Keratinocyte (primary cell): ENCODE measurements around the gene NEUROD2. TPM values are rescaled to one million over a fixed set of nuclear protein-coding genes. Genes with fewer than 3 reads are reported as not detected.

Experiments used
- DNase-seq: peaks from one replicate; pipeline ENCODE4 v3.0.0-alpha.2; 2011; ENCODE audit warnings: low read depth, missing footprints, low spot score
- FAIRE-seq: peaks from 2 replicates; lab custom pipeline; 2011; peaks lifted over from hg19 to GRCh38; lab: Jason Lieb, UNC
- H2AFZ ChIP-seq: 2 replicates; pipeline ENCODE4 v1.6.0; 2012; ENCODE audit warnings: low read length, control low read depth, inconsistent platforms; ENCODE audit not compliant: control insufficient read depth
- H3K27ac ChIP-seq: 2 replicates; pipeline ENCODE4 v1.5.1; 2011; ENCODE audit warnings: low read length; ENCODE audit not compliant: control insufficient read depth, insufficient read depth
- H3K27me3 ChIP-seq: 3 replicates; pipeline ENCODE4 v1.6.0; 2011; ENCODE audit warnings: low read length; ENCODE audit not compliant: control insufficient read depth, insufficient read depth; ENCODE audit errors: extremely low read depth
- H3K36me3 ChIP-seq, 2 experiments: 2 replicates in 1 of 2; 3 replicates in 1 of 2; pipeline ENCODE4 v1.5.1; 2011; ENCODE audit warnings: low read length in 2 of 2, mild to moderate bottlenecking in 1 of 2; ENCODE audit not compliant: control insufficient read depth in 2 of 2, insufficient read depth in 2 of 2; ENCODE audit errors: extremely low read depth in 1 of 2
- H3K4me1 ChIP-seq: 3 replicates; pipeline ENCODE4 v1.5.1; 2011; ENCODE audit warnings: low read length; ENCODE audit not compliant: control insufficient read depth, insufficient read depth; ENCODE audit errors: extremely low read depth
- H3K4me2 ChIP-seq: 3 replicates; pipeline ENCODE4 v1.6.0; 2011; ENCODE audit warnings: low read depth, low read length; ENCODE audit not compliant: control insufficient read depth, insufficient read depth; ENCODE audit errors: extremely low read depth
- H3K4me3 ChIP-seq, 3 experiments: fragments of 200-600 bp in 1 of 3; sonication (generic) in 1 of 3; 2 replicates in 2 of 3; 3 replicates in 1 of 3; pipeline ENCODE4 v1.5.1; 2011 to 2016; ENCODE audit warnings: low read length in 3 of 3, mild to moderate bottlenecking in 3 of 3, control low read depth in 2 of 3, inconsistent platforms in 1 of 3, low read depth in 1 of 3, mixed read lengths in 1 of 3, mixed run types in 1 of 3, moderate library complexity in 1 of 3; ENCODE audit not compliant: control insufficient read depth in 2 of 3, insufficient read depth in 2 of 3; ENCODE audit errors: extremely low read depth in 1 of 3
- H3K79me2 ChIP-seq: 2 replicates; pipeline ENCODE4 v1.6.0; 2012; ENCODE audit warnings: low read length; ENCODE audit not compliant: control insufficient read depth, insufficient read depth
- H3K9ac ChIP-seq: 3 replicates; pipeline ENCODE4 v1.6.0; 2011; ENCODE audit warnings: low read length; ENCODE audit not compliant: control insufficient read depth, insufficient read depth; ENCODE audit errors: extremely low read depth
- H3K9me1 ChIP-seq: 3 replicates; pipeline ENCODE4 v1.6.0; 2011; ENCODE audit warnings: low read length; ENCODE audit not compliant: control insufficient read depth, insufficient read depth; ENCODE audit errors: extremely low read depth
- H3K9me3 ChIP-seq: 2 replicates; pipeline ENCODE4 v1.5.1; 2012; ENCODE audit warnings: low read depth, low read length; ENCODE audit not compliant: control insufficient read depth
- H4K20me1 ChIP-seq: 3 replicates; pipeline ENCODE4 v1.6.0; 2011; ENCODE audit warnings: low read length; ENCODE audit not compliant: control insufficient read depth, insufficient read depth; ENCODE audit errors: extremely low read depth
- EZH2 ChIP-seq: IDR thresholded peaks from one replicate; pipeline ENCODE4 v1.6.1; 2012; ENCODE audit warnings: inconsistent platforms, mild to moderate bottlenecking, low read length, moderate library complexity
- dilution Hi-C: fragments of 300-500 bp; cut with MboI; formaldehyde crosslinking; loops from one replicate; pipeline ENCODE4 v1.7.0; 2020; ENCODE audit warnings: low sequenced_read_pairs; ENCODE audit not compliant: extremely low pct_ligation_motif_present
- polyA plus RNA-seq, 5 experiments: library from polyadenylated mRNA; depleted of rRNA in 3 of 5; stranded (reverse) in 3 of 5; stranded (forward) in 1 of 5; unstranded in 1 of 5; fragments of >200 nt; gene quantifications; 1 replicate in 1 of 5; 2 replicates in 3 of 5; 3 replicates in 1 of 5; pipeline versions ENCODE4 v1.2.1 to v1.2.3, GENCODE V29; 2011 to 2012; ENCODE audit warnings: missing spikeins in 2 of 5, low read depth in 1 of 5, low replicate concordance in 1 of 5
- TF ChIP-seq, protein P1 (sequence below), 3 experiments: IDR thresholded peaks in 1 of 3; conservative IDR thresholded peaks in 1 of 3; optimal IDR thresholded peaks in 1 of 3; 2 replicates in 2 of 3; 3 replicates in 1 of 3; pipeline versions ENCODE3 to v1.5.1; 2011; ENCODE audit warnings: low read length in 3 of 3, mild to moderate bottlenecking in 3 of 3, moderate library complexity in 2 of 3, control low read depth in 1 of 3, inconsistent platforms in 1 of 3; ENCODE audit not compliant: insufficient read depth in 2 of 3; ENCODE audit errors: extremely low read depth in 1 of 3

The NEUROD2 gene
- polyA plus RNA-seq, 1 donor (not counting 4 experiments of a cell fraction or from before 2014, with no cell fraction given) = not detected

DNA sequence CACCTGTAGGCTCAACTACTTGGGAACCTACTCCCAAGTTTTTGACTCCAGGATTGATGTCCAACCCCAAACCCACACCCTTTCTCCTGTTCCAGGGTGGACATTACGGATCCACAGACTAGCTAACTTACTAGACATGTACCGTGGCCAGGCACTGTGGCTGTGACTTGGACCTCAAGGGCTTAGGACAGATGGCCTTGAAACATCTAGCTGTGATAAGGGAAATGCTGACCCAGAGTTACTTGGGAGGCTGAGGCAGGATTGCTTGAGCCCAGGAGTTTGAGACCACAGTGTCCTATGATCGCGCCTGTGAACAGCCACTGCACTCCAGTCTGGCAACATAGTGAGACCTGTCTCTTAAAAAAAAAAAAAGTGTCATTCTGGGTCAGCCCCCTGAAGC lies 33.4 kb upstream of the NEUROD2 start:
- Histone ChIP-seq H3K27me3 (no peaks in the 10 kb centered on the region), H4K20me1 (peaks cover 6% of the 10 kb centered on the region), H3K36me3 (no peaks in the 10 kb centered on the region), H3K27ac (no peak overlapping the region), H3K9me3 (no peaks in the 10 kb centered on the region), H3K79me2 (peaks cover 51% of the 10 kb centered on the region), H2AFZ (no peak overlapping the region), H3K4me2 (no peak overlapping the region), H3K9ac (no peak overlapping the region), H3K4me1 (peaks cover 27% of the 10 kb centered on the region), H3K4me3 (no peak overlapping the region), H3K9me1 (peaks cover 3% of the 10 kb centered on the region)
- DNase-seq (no peak), FAIRE-seq (no peak)
- no peak for TF ChIP-seq EZH2
- TF ChIP-seq, protein P1, sequence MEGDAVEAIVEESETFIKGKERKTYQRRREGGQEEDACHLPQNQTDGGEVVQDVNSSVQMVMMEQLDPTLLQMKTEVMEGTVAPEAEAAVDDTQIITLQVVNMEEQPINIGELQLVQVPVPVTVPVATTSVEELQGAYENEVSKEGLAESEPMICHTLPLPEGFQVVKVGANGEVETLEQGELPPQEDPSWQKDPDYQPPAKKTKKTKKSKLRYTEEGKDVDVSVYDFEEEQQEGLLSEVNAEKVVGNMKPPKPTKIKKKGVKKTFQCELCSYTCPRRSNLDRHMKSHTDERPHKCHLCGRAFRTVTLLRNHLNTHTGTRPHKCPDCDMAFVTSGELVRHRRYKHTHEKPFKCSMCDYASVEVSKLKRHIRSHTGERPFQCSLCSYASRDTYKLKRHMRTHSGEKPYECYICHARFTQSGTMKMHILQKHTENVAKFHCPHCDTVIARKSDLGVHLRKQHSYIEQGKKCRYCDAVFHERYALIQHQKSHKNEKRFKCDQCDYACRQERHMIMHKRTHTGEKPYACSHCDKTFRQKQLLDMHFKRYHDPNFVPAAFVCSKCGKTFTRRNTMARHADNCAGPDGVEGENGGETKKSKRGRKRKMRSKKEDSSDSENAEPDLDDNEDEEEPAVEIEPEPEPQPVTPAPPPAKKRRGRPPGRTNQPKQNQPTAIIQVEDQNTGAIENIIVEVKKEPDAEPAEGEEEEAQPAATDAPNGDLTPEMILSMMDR (optimal IDR thresholded peaks at IDR 0.05 in 1 of 3, IDR thresholded peaks at IDR 0.05 in 1 of 3, conservative IDR thresholded peaks at IDR 0.05 in 1 of 3; ENCODE audit: extremely low read depth in 1 of 3, insufficient read depth in 2 of 3, low read length in 3 of 3) = no peak
- dilution Hi-C loops = no loop called here

DNA sequence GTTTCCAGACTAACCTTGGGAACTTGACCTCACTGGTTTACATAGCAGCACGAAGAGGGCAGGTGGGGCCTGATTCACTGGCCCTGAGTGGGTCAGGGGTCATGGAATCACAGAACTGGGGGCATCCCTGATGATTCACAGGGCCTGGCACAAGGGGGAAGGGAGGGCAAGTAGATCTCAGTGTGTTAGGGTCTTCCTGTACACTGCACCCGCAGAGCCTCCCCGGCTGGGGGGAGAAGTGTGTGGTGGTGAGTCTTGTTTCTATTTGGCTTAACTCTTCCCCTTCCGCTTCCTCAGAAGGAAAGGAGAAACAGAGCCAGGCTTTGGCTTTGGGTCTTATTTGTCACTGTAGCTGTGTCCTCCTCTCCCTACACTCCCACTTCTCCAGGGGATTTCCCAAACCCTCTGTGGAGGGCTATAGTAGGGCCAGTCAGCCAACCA lies 32.9 kb upstream of the NEUROD2 start:
- Histone ChIP-seq H2AFZ (no peak overlapping the region), H3K9me3 (no peaks in the 10 kb centered on the region), H3K9ac (no peak overlapping the region), H3K79me2 (peaks cover 50% of the 10 kb centered on the region), H4K20me1 (peaks cover 6% of the 10 kb centered on the region), H3K4me1 (peaks cover 27% of the 10 kb centered on the region), H3K4me2 (no peak overlapping the region), H3K36me3 (no peaks in the 10 kb centered on the region), H3K9me1 (peaks cover 3% of the 10 kb centered on the region), H3K27me3 (no peaks in the 10 kb centered on the region), H3K27ac (no peak overlapping the region), H3K4me3 (no peak overlapping the region)
- TF ChIP-seq EZH2 = no peak
- TF ChIP-seq, protein P1 (optimal IDR thresholded peaks at IDR 0.05 in 1 of 3, IDR thresholded peaks at IDR 0.05 in 1 of 3, conservative IDR thresholded peaks at IDR 0.05 in 1 of 3; ENCODE audit: extremely low read depth in 1 of 3, insufficient read depth in 2 of 3, low read length in 3 of 3) = no peak
- FAIRE-seq (no peak), DNase-seq (no peak)
- dilution Hi-C loops = no loop called here
